ENCODE data around the gene ZFYVE16. TPM values are rescaled to one million over a fixed set of nuclear protein-coding genes. Genes with fewer than 3 reads are reported as not detected.

ZFYVE16 gene
- total and polyA plus RNA-seq, 2 of the 4 experiments (the other 2 are of a cell fraction) = 5.3 to 11.1 TPM

DNA sequence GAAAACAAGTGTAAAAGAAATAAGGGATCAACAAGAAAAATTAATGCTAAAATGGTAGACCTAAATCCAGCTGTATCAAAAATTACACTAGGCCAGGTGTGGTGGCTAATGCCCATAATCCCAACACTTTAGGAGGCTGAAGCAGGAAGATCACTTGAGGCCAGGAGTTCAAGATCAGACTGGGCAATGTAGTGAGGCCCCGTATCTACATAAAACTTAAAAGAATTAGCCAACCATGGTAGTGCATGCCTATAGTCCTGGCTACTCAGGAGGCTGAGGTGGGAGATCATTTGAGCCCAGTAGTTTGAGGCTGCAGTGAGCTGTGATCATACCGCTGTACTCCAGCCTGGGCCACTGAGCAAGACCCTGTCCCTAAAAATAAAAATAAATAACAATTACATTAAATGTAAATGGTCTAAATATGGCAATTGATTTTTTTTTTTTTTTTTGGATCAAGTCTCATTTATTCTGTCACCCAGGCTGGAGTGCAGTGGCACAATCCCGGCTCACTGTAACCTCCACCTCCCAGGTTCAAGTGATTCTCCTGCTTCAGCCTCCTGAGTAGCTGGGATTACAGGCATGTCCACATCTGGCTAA, 75.9 kb downstream of the ZFYVE16 start:
- no peak overlapping the region for H2BK15ac ChIP-seq (ENCODE audit: low read depth, low read length)
- TF ChIP-seq MAZ (IDR thresholded peaks at IDR 0.05; ENCODE audit: borderline replicate concordance, low read depth, low read length) (no peak), CHD1 (IDR thresholded peaks at IDR 0.05; ENCODE audit: low read depth, low read length) (no peak), MXI1 (IDR thresholded peaks at IDR 0.05; ENCODE audit: borderline replicate concordance, low read depth, low read length) (no peak), RAD21 (IDR thresholded peaks at IDR 0.05; ENCODE audit: low read length) (no peak), CEBPB (IDR thresholded peaks at IDR 0.05; ENCODE audit: low read depth, low read length) (no peak), NFE2L2 (IDR thresholded peaks at IDR 0.05; ENCODE audit: low read depth, low read length) (no peak), RFX5 (IDR thresholded peaks at IDR 0.05; ENCODE audit: low read depth, low read length) (no peak), POLR2A (IDR thresholded peaks at IDR 0.05; ENCODE audit: low read depth, low read length) (no peak), SMC3 (IDR thresholded peaks at IDR 0.05; ENCODE audit: low read depth, low read length) (no peak)
- TF ChIP-seq, protein P1, sequence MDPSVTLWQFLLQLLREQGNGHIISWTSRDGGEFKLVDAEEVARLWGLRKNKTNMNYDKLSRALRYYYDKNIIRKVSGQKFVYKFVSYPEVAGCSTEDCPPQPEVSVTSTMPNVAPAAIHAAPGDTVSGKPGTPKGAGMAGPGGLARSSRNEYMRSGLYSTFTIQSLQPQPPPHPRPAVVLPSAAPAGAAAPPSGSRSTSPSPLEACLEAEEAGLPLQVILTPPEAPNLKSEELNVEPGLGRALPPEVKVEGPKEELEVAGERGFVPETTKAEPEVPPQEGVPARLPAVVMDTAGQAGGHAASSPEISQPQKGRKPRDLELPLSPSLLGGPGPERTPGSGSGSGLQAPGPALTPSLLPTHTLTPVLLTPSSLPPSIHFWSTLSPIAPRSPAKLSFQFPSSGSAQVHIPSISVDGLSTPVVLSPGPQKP (IDR thresholded peaks at IDR 0.05; ENCODE audit: borderline replicate concordance, low read depth, low read length) = no peak
- TF ChIP-seq, protein P2, sequence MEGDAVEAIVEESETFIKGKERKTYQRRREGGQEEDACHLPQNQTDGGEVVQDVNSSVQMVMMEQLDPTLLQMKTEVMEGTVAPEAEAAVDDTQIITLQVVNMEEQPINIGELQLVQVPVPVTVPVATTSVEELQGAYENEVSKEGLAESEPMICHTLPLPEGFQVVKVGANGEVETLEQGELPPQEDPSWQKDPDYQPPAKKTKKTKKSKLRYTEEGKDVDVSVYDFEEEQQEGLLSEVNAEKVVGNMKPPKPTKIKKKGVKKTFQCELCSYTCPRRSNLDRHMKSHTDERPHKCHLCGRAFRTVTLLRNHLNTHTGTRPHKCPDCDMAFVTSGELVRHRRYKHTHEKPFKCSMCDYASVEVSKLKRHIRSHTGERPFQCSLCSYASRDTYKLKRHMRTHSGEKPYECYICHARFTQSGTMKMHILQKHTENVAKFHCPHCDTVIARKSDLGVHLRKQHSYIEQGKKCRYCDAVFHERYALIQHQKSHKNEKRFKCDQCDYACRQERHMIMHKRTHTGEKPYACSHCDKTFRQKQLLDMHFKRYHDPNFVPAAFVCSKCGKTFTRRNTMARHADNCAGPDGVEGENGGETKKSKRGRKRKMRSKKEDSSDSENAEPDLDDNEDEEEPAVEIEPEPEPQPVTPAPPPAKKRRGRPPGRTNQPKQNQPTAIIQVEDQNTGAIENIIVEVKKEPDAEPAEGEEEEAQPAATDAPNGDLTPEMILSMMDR (conservative IDR thresholded peaks at IDR 0.05; ENCODE audit: low read depth, low read length) = no peak
- TF ChIP-seq, protein P3, sequence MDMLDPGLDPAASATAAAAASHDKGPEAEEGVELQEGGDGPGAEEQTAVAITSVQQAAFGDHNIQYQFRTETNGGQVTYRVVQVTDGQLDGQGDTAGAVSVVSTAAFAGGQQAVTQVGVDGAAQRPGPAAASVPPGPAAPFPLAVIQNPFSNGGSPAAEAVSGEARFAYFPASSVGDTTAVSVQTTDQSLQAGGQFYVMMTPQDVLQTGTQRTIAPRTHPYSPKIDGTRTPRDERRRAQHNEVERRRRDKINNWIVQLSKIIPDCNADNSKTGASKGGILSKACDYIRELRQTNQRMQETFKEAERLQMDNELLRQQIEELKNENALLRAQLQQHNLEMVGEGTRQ (IDR thresholded peaks at IDR 0.05; ENCODE audit: low read depth, low read length) = no peak
- H3K4me2 ChIP-seq (ENCODE audit: low read depth, low read length) = no peak overlapping the region
- H4K20me1 ChIP-seq (ENCODE audit: insufficient read depth, low read length) = no peaks in the 10 kb centered on the region
- H2AK5ac ChIP-seq (ENCODE audit: low read depth, low read length) = no peak overlapping the region
- no peak overlapping the region for H3K14ac ChIP-seq (replicated peaks; ENCODE audit: low read depth, low read length)
- H3K9me3 ChIP-seq (ENCODE audit: control insufficient read depth, insufficient read depth, low read length) = peaks cover 5% of the 10 kb centered on the region
- no peak overlapping the region for H2BK20ac ChIP-seq (ENCODE audit: low read depth, low read length)
- H2AFZ ChIP-seq (replicated peaks; ENCODE audit: low read length, poor library complexity) = no peak overlapping the region
- dilution Hi-C loops (cut with HindIII; ENCODE audit: low sequenced_read_pairs, unreplicated experiment) = no loop called here
- H3K79me1 ChIP-seq (ENCODE audit: low read depth in 1 of 2, low read length in 2 of 2) = no peaks in the 10 kb centered on the region
- H3K27me3 ChIP-seq (ENCODE audit: control insufficient read depth, insufficient read depth, low read length) = no peaks in the 10 kb centered on the region
- POLR2A ChIA-PET (ENCODE audit: unreplicated experiment) = no interaction called here
- no peak overlapping the region for H3K56ac ChIP-seq (ENCODE audit: extremely low read depth, insufficient read depth, low read length)
- H3K4ac ChIP-seq (ENCODE audit: low read depth, low read length) = no peak overlapping the region
- H3K18ac ChIP-seq (ENCODE audit: low read depth, low read length) = no peak overlapping the region
- DNase-seq = no peak
- H4K5ac ChIP-seq (ENCODE audit: low read depth, low read length) = no peak overlapping the region
- H2BK120ac ChIP-seq (ENCODE audit: low read depth, low read length) = no peak overlapping the region
- no peak for ATAC-seq (ENCODE audit: low read depth)
- no peak overlapping the region for H4K8ac ChIP-seq (ENCODE audit: low read depth in 2 of 2, low read length in 2 of 2)
- H3K4me1 ChIP-seq (ENCODE audit: control insufficient read depth, insufficient read depth, low read length) = no peaks in the 10 kb centered on the region
- H4K91ac ChIP-seq (ENCODE audit: insufficient read depth, low read depth, low read length) = no peak overlapping the region
- no peak overlapping the region for H2AK9ac ChIP-seq (replicated peaks; ENCODE audit: low read depth, low read length, poor library complexity)
- BruUV-seq (replicated peaks) = no TSS peak
- H3K36me3 ChIP-seq (ENCODE audit: control insufficient read depth, insufficient read depth, low read length) = peaks cover 10% of the 10 kb centered on the region
- H2BK5ac ChIP-seq (ENCODE audit: low read depth, low read length, poor library complexity, severe bottlenecking) = no peak overlapping the region
- no peak overlapping the region for H3K27ac ChIP-seq (ENCODE audit: insufficient read depth, low read length)
- no peak overlapping the region for H3K9ac ChIP-seq (ENCODE audit: low read depth, low read length)
- CTCF ChIA-PET = no interaction called here
- in situ Hi-C loops (cut with MboI; ENCODE audit: low sequenced_read_pairs) = loop anchor here (5.0 kb wide), 1 partner anchor 189 kb away; no protein-coding TSS in a partner anchor
- no peak overlapping the region for H3K4me3 ChIP-seq (ENCODE audit: insufficient read depth, low read depth, low read length)
- H3K9me1 ChIP-seq (ENCODE audit: insufficient read depth, low read length) = no peaks in the 10 kb centered on the region
- intact Hi-C loops (cut with micrococcal nuclease) = no loop called here
- no CpG with 5 or more reads among the region's 3 CpGs for WGBS, 2 experiments (ENCODE audit: extremely low coverage in 2 of 2, insufficient read length in 1 of 2)
- H3K23ac ChIP-seq (ENCODE audit: low read depth, low read length) = no peak overlapping the region
